T-helper 2 cell treated with Interferon-gamma antibody and Interleukin-4, amounts not matched to agents 5 μg/mL and 100 μg/mL, for 36 hours (primary cell): ENCODE results near the gene NR4A2.

ENCODE experiments used
- DNase-seq: peaks from one replicate; pipeline ENCODE4 v3.0.0; 2021; ENCODE audit warnings: low spot score
- H3K27ac Mint-ChIP-seq: one replicate; pipeline ENCODE4 v1.8.0; 2021; ENCODE audit warnings: mild to moderate bottlenecking, mixed read lengths
- H3K27me3 Mint-ChIP-seq: one replicate; pipeline ENCODE4 v1.8.0; 2021; ENCODE audit warnings: low read depth, mixed read lengths
- H3K36me3 Mint-ChIP-seq: one replicate; pipeline ENCODE4 v1.8.0; 2021; ENCODE audit warnings: low read depth, mixed read lengths
- H3K4me1 Mint-ChIP-seq: one replicate; pipeline ENCODE4 v1.8.0; 2021; ENCODE audit warnings: low read depth, mixed read lengths
- H3K4me3 Mint-ChIP-seq: one replicate; pipeline ENCODE4 v1.8.0; 2022; ENCODE audit warnings: mild to moderate bottlenecking, moderate library complexity, mixed read lengths
- H3K9me3 Mint-ChIP-seq: one replicate; pipeline ENCODE4 v1.8.0; 2021; ENCODE audit warnings: mixed read lengths

NR4A2 gene

GRCh38 chr2:156333274-156333950 is 891 bp upstream of the NR4A2 start:
- H3K4me1 Mint-ChIP-seq: peaks cover 35% of the 10 kb centered on the region
- H3K27ac Mint-ChIP-seq: peak overlapping the region; percentile 97
- H3K36me3 Mint-ChIP-seq: peaks cover 5% of the 10 kb centered on the region
- peak; percentile 22 for DNase-seq
- H3K27me3 Mint-ChIP-seq: peaks cover 30% of the 10 kb centered on the region
- peak overlapping the region; percentile 88 for H3K4me3 Mint-ChIP-seq
- no peaks in the 10 kb centered on the region for H3K9me3 Mint-ChIP-seq

- Mint-ChIP-seq H3K4me1 (peaks cover 32% of the 10 kb centered on the region), H3K27ac (peak overlapping the region; percentile 97), H3K27me3 (peaks cover 31% of the 10 kb centered on the region), H3K9me3 (no peaks in the 10 kb centered on the region), H3K4me3 (peak overlapping the region; percentile 88), H3K36me3 (peaks cover 4% of the 10 kb centered on the region)
- no peak for DNase-seq
Measured at GRCh38 chr2:156332284-156332533, 312 bp downstream of the NR4A2 start.

- peak; percentile 53 for DNase-seq
- peak overlapping the region; percentile 88 for H3K4me3 Mint-ChIP-seq
- H3K36me3 Mint-ChIP-seq: peaks cover 4% of the 10 kb centered on the region
- no peaks in the 10 kb centered on the region for H3K9me3 Mint-ChIP-seq
- H3K27me3 Mint-ChIP-seq: peaks cover 31% of the 10 kb centered on the region
- H3K27ac Mint-ChIP-seq: peak overlapping the region; percentile 97
- H3K4me1 Mint-ChIP-seq: peaks cover 32% of the 10 kb centered on the region
Measured at GRCh38 chr2:156331572-156332283, 793 bp downstream of the NR4A2 start.

GRCh38 chr2:156329927-156330726 is 2.4 kb downstream of the NR4A2 start:
- no peak for DNase-seq
- no peaks in the 10 kb centered on the region for H3K9me3 Mint-ChIP-seq
- peaks cover 41% of the 10 kb centered on the region for H3K27me3 Mint-ChIP-seq
- no peak overlapping the region for H3K27ac Mint-ChIP-seq
- H3K36me3 Mint-ChIP-seq: peaks cover 8% of the 10 kb centered on the region
- peaks cover 22% of the 10 kb centered on the region for H3K4me1 Mint-ChIP-seq
- H3K4me3 Mint-ChIP-seq: peak overlapping the region; percentile 3

GRCh38 chr2:156329031-156329926 is 3.2 kb downstream of the NR4A2 start:
- no peaks in the 10 kb centered on the region for H3K9me3 Mint-ChIP-seq
- peaks cover 19% of the 10 kb centered on the region for H3K4me1 Mint-ChIP-seq
- peaks cover 8% of the 10 kb centered on the region for H3K36me3 Mint-ChIP-seq
- H3K27ac Mint-ChIP-seq: no peak overlapping the region
- no peak for DNase-seq
- H3K27me3 Mint-ChIP-seq: peaks cover 43% of the 10 kb centered on the region
- peak overlapping the region; percentile 3 for H3K4me3 Mint-ChIP-seq

GRCh38 chr2:156327835-156328695 is 4.5 kb downstream of the NR4A2 start:
- H3K36me3 Mint-ChIP-seq: peaks cover 8% of the 10 kb centered on the region
- peaks cover 55% of the 10 kb centered on the region for H3K27me3 Mint-ChIP-seq
- peaks cover 16% of the 10 kb centered on the region for H3K4me1 Mint-ChIP-seq
- H3K9me3 Mint-ChIP-seq: no peaks in the 10 kb centered on the region
- no peak for DNase-seq
- no peak overlapping the region for H3K27ac Mint-ChIP-seq
- H3K4me3 Mint-ChIP-seq: no peak overlapping the region

GRCh38 chr2:156326526-156327095 is 5.9 kb downstream of the NR4A2 start:
- Mint-ChIP-seq H3K27me3 (peaks cover 64% of the 10 kb centered on the region), H3K4me3 (no peak overlapping the region), H3K4me1 (peaks cover 21% of the 10 kb centered on the region), H3K27ac (no peak overlapping the region), H3K36me3 (peaks cover 8% of the 10 kb centered on the region), H3K9me3 (no peaks in the 10 kb centered on the region)
- DNase-seq: no peak

GRCh38 chr2:156325688-156326525 is 6.6 kb downstream of the NR4A2 start:
- DNase-seq: no peak
- H3K27ac Mint-ChIP-seq: no peak overlapping the region
- peaks cover 8% of the 10 kb centered on the region for H3K36me3 Mint-ChIP-seq
- no peaks in the 10 kb centered on the region for H3K9me3 Mint-ChIP-seq
- H3K4me3 Mint-ChIP-seq: no peak overlapping the region
- peaks cover 24% of the 10 kb centered on the region for H3K4me1 Mint-ChIP-seq
- H3K27me3 Mint-ChIP-seq: peaks cover 65% of the 10 kb centered on the region

GRCh38 chr2:156323754-156324153 is 8.8 kb downstream of the NR4A2 start:
- Mint-ChIP-seq H3K9me3 (no peaks in the 10 kb centered on the region), H3K27ac (no peak overlapping the region), H3K4me1 (peaks cover 20% of the 10 kb centered on the region), H3K27me3 (peaks cover 71% of the 10 kb centered on the region), H3K36me3 (peaks cover 7% of the 10 kb centered on the region), H3K4me3 (no peak overlapping the region)
- DNase-seq: no peak

- peak overlapping the region; percentile 78 for H3K4me3 Mint-ChIP-seq
- DNase-seq: no peak
- peaks cover 76% of the 10 kb centered on the region for H3K27me3 Mint-ChIP-seq
- no peak overlapping the region for H3K27ac Mint-ChIP-seq
- H3K36me3 Mint-ChIP-seq: peaks cover 4% of the 10 kb centered on the region
- H3K9me3 Mint-ChIP-seq: no peaks in the 10 kb centered on the region
- H3K4me1 Mint-ChIP-seq: peaks cover 20% of the 10 kb centered on the region
Measured at GRCh38 chr2:156322686-156323231, 9.8 kb downstream of the NR4A2 start.

GRCh38 chr2:156322051-156322685 is 10.4 kb downstream of the NR4A2 start:
- peaks cover 4% of the 10 kb centered on the region for H3K36me3 Mint-ChIP-seq
- no peaks in the 10 kb centered on the region for H3K9me3 Mint-ChIP-seq

More at GRCh38 chr2:156322051-156322685, 10.4 kb downstream of the NR4A2 start:
- H3K4me1 Mint-ChIP-seq: peaks cover 20% of the 10 kb centered on the region
- no peak overlapping the region for H3K27ac Mint-ChIP-seq
- DNase-seq: peak; percentile 21
- H3K27me3 Mint-ChIP-seq: peaks cover 82% of the 10 kb centered on the region
- H3K4me3 Mint-ChIP-seq: peak overlapping the region; percentile 78
